A549 (cell line): Measurements from ENCODE around the gene IPPK.

ENCODE experiments used
- ESRRA ChIP-seq: fragments of 150-350 bp; IDR thresholded peaks from 2 replicates; pipeline ENCODE4 v1.6.1; 2014; ENCODE audit warnings: mild to moderate bottlenecking, low read length, borderline replicate concordance
- HDAC2 ChIP-seq: fragments of 200-600 bp; sonication (generic); IDR thresholded peaks from 2 replicates; pipeline ENCODE4 v1.6.1; 2016
- MYC ChIP-seq: IDR thresholded peaks from 2 replicates; pipeline ENCODE4 v1.6.1; 2012; ENCODE audit warnings: mild to moderate bottlenecking, inconsistent platforms, low read length, improper control_type of control experiment, borderline replicate concordance
- POLR2AphosphoS2 ChIP-seq: conservative IDR thresholded peaks from 2 replicates; pipeline ENCODE4 v1.6.1; 2012; ENCODE audit warnings: low read length, improper control_type of control experiment, inconsistent platforms
- REST ChIP-seq: fragments of 200-600 bp; sonication (generic); IDR thresholded peaks from 2 replicates; pipeline ENCODE4 v1.6.1; 2016; ENCODE audit warnings: antibody characterized with exemption, mild to moderate bottlenecking, moderate library complexity
- RFX5 ChIP-seq: fragments of 450-650 bp; IDR thresholded peaks from 2 replicates; pipeline ENCODE4 v1.7.1; 2014; ENCODE audit warnings: antibody characterized with exemption, mild to moderate bottlenecking, moderate library complexity
- TF ChIP-seq, protein P1 (sequence below): fragments of >200 bp; sonication (Bioruptor Twin); formaldehyde crosslinking; IDR thresholded peaks from 3 replicates; pipeline ENCODE4 v1.5.1; 2016
- TF ChIP-seq, protein P2 (sequence below): IDR thresholded peaks from 2 replicates; pipeline ENCODE4 v1.6.1; 2012; ENCODE audit warnings: low read depth, borderline replicate concordance

DNA sequence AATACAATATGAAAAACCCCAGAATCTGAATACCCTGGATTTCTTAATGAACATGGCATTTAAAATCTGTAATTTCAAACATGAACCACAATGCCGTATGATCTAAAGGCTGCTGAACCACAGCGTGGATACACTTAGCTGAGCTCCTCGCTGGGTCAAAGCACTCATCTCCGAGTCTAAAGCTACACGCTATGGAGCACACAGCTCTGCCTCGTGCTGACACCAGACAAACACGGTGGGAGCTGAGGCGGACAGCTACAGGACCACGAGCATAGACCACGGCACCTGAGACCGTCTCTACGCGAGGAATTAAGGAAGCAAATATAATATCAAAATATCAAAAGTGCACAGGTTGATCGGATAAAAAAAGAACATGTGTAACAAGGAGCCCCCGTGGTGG lies 42.8 kb upstream of the IPPK start:
- TF ChIP-seq, protein P1, sequence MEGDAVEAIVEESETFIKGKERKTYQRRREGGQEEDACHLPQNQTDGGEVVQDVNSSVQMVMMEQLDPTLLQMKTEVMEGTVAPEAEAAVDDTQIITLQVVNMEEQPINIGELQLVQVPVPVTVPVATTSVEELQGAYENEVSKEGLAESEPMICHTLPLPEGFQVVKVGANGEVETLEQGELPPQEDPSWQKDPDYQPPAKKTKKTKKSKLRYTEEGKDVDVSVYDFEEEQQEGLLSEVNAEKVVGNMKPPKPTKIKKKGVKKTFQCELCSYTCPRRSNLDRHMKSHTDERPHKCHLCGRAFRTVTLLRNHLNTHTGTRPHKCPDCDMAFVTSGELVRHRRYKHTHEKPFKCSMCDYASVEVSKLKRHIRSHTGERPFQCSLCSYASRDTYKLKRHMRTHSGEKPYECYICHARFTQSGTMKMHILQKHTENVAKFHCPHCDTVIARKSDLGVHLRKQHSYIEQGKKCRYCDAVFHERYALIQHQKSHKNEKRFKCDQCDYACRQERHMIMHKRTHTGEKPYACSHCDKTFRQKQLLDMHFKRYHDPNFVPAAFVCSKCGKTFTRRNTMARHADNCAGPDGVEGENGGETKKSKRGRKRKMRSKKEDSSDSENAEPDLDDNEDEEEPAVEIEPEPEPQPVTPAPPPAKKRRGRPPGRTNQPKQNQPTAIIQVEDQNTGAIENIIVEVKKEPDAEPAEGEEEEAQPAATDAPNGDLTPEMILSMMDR = no peak
- TF ChIP-seq RFX5 = no peak
- TF ChIP-seq REST = no peak
- TF ChIP-seq HDAC2 = no peak
- TF ChIP-seq ESRRA = no peak
- TF ChIP-seq, protein P2, sequence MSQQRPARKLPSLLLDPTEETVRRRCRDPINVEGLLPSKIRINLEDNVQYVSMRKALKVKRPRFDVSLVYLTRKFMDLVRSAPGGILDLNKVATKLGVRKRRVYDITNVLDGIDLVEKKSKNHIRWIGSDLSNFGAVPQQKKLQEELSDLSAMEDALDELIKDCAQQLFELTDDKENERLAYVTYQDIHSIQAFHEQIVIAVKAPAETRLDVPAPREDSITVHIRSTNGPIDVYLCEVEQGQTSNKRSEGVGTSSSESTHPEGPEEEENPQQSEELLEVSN = no peak
- TF ChIP-seq MYC = no peak
- no peak for TF ChIP-seq POLR2AphosphoS2
